ENCODE data around the gene UTF1.

- no peak for TF ChIP-seq POLR2AphosphoS5 (IDR thresholded peaks at IDR 0.05; ENCODE audit: low read depth, low read length)
- no peak for TF ChIP-seq POLR2A (IDR thresholded peaks at IDR 0.05; ENCODE audit: control extremely low read depth in 1 of 2, low read depth in 2 of 2, low read length in 2 of 2)
- TF ChIP-seq RNF2 (IDR thresholded peaks at IDR 0.05; ENCODE audit: borderline replicate concordance, low read depth, low read length, missing control alignments, poor library complexity, severe bottlenecking), result no peak
- TF ChIP-seq CTCF (IDR thresholded peaks at IDR 0.05; ENCODE audit: control extremely low read depth in 1 of 3, insufficient read depth in 1 of 3, low read depth in 1 of 3, low read length in 3 of 3), result no peak
- TF ChIP-seq KDM1A (IDR thresholded peaks at IDR 0.05; ENCODE audit: borderline replicate concordance, low read length), result no peak
- no peak for TF ChIP-seq TAF7 (optimal IDR thresholded peaks at IDR 0.05; ENCODE audit: borderline replicate concordance, low read depth, low read length)
- no peak for TF ChIP-seq EZH2 (IDR thresholded peaks at IDR 0.05; ENCODE audit: low read depth, low read length, severe bottlenecking)
- TF ChIP-seq RXRA (IDR thresholded peaks at IDR 0.05; ENCODE audit: insufficient read depth, low read depth, low read length), result no peak
- TF ChIP-seq, protein P1, sequence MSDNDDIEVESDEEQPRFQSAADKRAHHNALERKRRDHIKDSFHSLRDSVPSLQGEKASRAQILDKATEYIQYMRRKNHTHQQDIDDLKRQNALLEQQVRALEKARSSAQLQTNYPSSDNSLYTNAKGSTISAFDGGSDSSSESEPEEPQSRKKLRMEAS (IDR thresholded peaks at IDR 0.05), result no peak
- TF ChIP-seq YY1 (IDR thresholded peaks at IDR 0.05; ENCODE audit: low read depth, low read length), result no peak
- no peak for TF ChIP-seq ZNF274 (IDR thresholded peaks at IDR 0.05; ENCODE audit: borderline replicate concordance, extremely low read depth, low read length)
Measured at GRCh38 chr10:133266056-133266795, 36.2 kb downstream of the UTF1 start.
